ENCODE results near the gene NEUROG2. TPM values are rescaled to one million over a fixed set of nuclear protein-coding genes. Genes with fewer than 3 reads are reported as not detected.

NEUROG2 gene
- total and polyA plus RNA-seq, 9 of the 15 experiments (the other 6 are each of a cell fraction or from before 2014, with no cell fraction given) = 0.07 TPM; not detected in 7

DNA sequence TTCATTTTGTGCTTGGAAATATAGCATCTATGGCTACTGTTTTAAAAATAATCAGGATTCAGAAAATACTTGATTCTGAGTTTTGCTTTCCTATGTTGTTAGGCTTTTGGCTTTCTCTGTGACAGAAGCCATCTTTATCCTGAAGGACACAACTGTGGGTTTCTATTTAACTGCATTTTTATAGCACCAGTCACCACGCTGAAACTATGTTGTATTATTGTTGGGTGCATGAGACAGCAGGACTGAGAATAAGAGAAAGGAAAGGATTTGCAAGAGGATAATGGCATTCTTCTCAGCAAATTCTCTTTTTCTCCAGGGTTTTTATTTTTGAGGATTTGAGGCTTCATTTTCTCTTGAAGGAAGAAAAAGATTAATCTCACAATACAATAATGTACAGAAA lies 10.1 kb upstream of the NEUROG2 start:
- Histone ChIP-seq H3K79me2 (ENCODE audit: control insufficient read depth, insufficient read depth, low read length) (no peaks in the 10 kb centered on the region), H4K20me1 (replicated peaks; ENCODE audit: control insufficient read depth, insufficient read depth, low read length) (no peaks in the 10 kb centered on the region), H3K4me2 (ENCODE audit: insufficient read depth, low read length) (no peak overlapping the region), H3K27me3 (ENCODE audit: control insufficient read depth in 2 of 2, insufficient read depth in 2 of 2, low read length in 2 of 2) (peaks cover 14 to 19% of the 10 kb centered on the region in 2 experiments), H2AFZ (ENCODE audit: low read depth, low read length) (no peak overlapping the region), H3K4me1 (replicated peaks in 1 of 2; ENCODE audit: control insufficient read depth in 2 of 2, insufficient read depth in 2 of 2, low read length in 2 of 2) (peaks cover 0 to 12% of the 10 kb centered on the region in 2 experiments; a peak in 3 of 5 replicates), H3K27ac (ENCODE audit: extremely low read depth, low read depth, low read length) (no peak overlapping the region), H3K9me3 (replicated peaks; ENCODE audit: control insufficient read depth, insufficient read depth, low read depth, low read length) (no peaks in the 10 kb centered on the region), H3K9me1 (ENCODE audit: control insufficient read depth, insufficient read depth, low read length) (no peaks in the 10 kb centered on the region), H3K36me3 (ENCODE audit: control insufficient read depth, insufficient read depth, low read length) (no peaks in the 10 kb centered on the region), H3K4me3 (no peak overlapping the region), H3K9ac (ENCODE audit: insufficient read depth in 1 of 2, low read depth in 2 of 2, low read length in 2 of 2) (no peak overlapping the region)
- in situ Hi-C loops (cut with MboI) (loop anchor here (10.0 kb wide), 2 partner anchors 239 to 421 kb away; no protein-coding TSS in a partner anchor), intact Hi-C loops (cut with micrococcal nuclease) (no loop called here)
- FAIRE-seq (no peak), DNase-seq (ENCODE audit: extremely low read depth in 1 of 4, low spot score in 3 of 4) (no peak), ATAC-seq (no peak)
- BruUV-seq (replicated peaks) = no TSS peak
- WGBS (ENCODE audit: insufficient coverage, low coverage, missing lambda C conversion rate) = 0% methylated on average over 1 of the region's 1 CpG
- POLR2A ChIA-PET = no interaction called here
- CTCF ChIA-PET (ENCODE audit: low intra/inter-chr PET ratio) = no interaction called here
- TF ChIP-seq, protein P1, sequence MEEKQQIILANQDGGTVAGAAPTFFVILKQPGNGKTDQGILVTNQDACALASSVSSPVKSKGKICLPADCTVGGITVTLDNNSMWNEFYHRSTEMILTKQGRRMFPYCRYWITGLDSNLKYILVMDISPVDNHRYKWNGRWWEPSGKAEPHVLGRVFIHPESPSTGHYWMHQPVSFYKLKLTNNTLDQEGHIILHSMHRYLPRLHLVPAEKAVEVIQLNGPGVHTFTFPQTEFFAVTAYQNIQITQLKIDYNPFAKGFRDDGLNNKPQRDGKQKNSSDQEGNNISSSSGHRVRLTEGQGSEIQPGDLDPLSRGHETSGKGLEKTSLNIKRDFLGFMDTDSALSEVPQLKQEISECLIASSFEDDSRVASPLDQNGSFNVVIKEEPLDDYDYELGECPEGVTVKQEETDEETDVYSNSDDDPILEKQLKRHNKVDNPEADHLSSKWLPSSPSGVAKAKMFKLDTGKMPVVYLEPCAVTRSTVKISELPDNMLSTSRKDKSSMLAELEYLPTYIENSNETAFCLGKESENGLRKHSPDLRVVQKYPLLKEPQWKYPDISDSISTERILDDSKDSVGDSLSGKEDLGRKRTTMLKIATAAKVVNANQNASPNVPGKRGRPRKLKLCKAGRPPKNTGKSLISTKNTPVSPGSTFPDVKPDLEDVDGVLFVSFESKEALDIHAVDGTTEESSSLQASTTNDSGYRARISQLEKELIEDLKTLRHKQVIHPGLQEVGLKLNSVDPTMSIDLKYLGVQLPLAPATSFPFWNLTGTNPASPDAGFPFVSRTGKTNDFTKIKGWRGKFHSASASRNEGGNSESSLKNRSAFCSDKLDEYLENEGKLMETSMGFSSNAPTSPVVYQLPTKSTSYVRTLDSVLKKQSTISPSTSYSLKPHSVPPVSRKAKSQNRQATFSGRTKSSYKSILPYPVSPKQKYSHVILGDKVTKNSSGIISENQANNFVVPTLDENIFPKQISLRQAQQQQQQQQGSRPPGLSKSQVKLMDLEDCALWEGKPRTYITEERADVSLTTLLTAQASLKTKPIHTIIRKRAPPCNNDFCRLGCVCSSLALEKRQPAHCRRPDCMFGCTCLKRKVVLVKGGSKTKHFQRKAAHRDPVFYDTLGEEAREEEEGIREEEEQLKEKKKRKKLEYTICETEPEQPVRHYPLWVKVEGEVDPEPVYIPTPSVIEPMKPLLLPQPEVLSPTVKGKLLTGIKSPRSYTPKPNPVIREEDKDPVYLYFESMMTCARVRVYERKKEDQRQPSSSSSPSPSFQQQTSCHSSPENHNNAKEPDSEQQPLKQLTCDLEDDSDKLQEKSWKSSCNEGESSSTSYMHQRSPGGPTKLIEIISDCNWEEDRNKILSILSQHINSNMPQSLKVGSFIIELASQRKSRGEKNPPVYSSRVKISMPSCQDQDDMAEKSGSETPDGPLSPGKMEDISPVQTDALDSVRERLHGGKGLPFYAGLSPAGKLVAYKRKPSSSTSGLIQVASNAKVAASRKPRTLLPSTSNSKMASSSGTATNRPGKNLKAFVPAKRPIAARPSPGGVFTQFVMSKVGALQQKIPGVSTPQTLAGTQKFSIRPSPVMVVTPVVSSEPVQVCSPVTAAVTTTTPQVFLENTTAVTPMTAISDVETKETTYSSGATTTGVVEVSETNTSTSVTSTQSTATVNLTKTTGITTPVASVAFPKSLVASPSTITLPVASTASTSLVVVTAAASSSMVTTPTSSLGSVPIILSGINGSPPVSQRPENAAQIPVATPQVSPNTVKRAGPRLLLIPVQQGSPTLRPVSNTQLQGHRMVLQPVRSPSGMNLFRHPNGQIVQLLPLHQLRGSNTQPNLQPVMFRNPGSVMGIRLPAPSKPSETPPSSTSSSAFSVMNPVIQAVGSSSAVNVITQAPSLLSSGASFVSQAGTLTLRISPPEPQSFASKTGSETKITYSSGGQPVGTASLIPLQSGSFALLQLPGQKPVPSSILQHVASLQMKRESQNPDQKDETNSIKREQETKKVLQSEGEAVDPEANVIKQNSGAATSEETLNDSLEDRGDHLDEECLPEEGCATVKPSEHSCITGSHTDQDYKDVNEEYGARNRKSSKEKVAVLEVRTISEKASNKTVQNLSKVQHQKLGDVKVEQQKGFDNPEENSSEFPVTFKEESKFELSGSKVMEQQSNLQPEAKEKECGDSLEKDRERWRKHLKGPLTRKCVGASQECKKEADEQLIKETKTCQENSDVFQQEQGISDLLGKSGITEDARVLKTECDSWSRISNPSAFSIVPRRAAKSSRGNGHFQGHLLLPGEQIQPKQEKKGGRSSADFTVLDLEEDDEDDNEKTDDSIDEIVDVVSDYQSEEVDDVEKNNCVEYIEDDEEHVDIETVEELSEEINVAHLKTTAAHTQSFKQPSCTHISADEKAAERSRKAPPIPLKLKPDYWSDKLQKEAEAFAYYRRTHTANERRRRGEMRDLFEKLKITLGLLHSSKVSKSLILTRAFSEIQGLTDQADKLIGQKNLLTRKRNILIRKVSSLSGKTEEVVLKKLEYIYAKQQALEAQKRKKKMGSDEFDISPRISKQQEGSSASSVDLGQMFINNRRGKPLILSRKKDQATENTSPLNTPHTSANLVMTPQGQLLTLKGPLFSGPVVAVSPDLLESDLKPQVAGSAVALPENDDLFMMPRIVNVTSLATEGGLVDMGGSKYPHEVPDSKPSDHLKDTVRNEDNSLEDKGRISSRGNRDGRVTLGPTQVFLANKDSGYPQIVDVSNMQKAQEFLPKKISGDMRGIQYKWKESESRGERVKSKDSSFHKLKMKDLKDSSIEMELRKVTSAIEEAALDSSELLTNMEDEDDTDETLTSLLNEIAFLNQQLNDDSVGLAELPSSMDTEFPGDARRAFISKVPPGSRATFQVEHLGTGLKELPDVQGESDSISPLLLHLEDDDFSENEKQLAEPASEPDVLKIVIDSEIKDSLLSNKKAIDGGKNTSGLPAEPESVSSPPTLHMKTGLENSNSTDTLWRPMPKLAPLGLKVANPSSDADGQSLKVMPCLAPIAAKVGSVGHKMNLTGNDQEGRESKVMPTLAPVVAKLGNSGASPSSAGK (IDR thresholded peaks at IDR 0.05) = no peak
- TF ChIP-seq KLF6 (CRISPR knock-in tag; IDR thresholded peaks at IDR 0.05; ENCODE audit: borderline replicate concordance) = no peak
- no peak for TF ChIP-seq JUN (IDR thresholded peaks at IDR 0.05; ENCODE audit: borderline replicate concordance, low read depth, low read length)
- no peak for TF ChIP-seq JUN (CRISPR knock-in tag; IDR thresholded peaks at IDR 0.05; ENCODE audit: borderline replicate concordance)
- TF ChIP-seq, protein P2, sequence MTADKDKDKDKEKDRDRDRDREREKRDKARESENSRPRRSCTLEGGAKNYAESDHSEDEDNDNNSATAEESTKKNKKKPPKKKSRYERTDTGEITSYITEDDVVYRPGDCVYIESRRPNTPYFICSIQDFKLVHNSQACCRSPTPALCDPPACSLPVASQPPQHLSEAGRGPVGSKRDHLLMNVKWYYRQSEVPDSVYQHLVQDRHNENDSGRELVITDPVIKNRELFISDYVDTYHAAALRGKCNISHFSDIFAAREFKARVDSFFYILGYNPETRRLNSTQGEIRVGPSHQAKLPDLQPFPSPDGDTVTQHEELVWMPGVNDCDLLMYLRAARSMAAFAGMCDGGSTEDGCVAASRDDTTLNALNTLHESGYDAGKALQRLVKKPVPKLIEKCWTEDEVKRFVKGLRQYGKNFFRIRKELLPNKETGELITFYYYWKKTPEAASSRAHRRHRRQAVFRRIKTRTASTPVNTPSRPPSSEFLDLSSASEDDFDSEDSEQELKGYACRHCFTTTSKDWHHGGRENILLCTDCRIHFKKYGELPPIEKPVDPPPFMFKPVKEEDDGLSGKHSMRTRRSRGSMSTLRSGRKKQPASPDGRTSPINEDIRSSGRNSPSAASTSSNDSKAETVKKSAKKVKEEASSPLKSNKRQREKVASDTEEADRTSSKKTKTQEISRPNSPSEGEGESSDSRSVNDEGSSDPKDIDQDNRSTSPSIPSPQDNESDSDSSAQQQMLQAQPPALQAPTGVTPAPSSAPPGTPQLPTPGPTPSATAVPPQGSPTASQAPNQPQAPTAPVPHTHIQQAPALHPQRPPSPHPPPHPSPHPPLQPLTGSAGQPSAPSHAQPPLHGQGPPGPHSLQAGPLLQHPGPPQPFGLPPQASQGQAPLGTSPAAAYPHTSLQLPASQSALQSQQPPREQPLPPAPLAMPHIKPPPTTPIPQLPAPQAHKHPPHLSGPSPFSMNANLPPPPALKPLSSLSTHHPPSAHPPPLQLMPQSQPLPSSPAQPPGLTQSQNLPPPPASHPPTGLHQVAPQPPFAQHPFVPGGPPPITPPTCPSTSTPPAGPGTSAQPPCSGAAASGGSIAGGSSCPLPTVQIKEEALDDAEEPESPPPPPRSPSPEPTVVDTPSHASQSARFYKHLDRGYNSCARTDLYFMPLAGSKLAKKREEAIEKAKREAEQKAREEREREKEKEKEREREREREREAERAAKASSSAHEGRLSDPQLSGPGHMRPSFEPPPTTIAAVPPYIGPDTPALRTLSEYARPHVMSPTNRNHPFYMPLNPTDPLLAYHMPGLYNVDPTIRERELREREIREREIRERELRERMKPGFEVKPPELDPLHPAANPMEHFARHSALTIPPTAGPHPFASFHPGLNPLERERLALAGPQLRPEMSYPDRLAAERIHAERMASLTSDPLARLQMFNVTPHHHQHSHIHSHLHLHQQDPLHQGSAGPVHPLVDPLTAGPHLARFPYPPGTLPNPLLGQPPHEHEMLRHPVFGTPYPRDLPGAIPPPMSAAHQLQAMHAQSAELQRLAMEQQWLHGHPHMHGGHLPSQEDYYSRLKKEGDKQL (CRISPR knock-in tag; IDR thresholded peaks at IDR 0.05; ENCODE audit: borderline replicate concordance) = no peak

Data from K562 (cell line).